ENCODE data around the gene ATAD3A.
A peak's percentile ranks its signal among the peaks of the same experiment; 100 is the strongest.

ATAD3A gene

DNA sequence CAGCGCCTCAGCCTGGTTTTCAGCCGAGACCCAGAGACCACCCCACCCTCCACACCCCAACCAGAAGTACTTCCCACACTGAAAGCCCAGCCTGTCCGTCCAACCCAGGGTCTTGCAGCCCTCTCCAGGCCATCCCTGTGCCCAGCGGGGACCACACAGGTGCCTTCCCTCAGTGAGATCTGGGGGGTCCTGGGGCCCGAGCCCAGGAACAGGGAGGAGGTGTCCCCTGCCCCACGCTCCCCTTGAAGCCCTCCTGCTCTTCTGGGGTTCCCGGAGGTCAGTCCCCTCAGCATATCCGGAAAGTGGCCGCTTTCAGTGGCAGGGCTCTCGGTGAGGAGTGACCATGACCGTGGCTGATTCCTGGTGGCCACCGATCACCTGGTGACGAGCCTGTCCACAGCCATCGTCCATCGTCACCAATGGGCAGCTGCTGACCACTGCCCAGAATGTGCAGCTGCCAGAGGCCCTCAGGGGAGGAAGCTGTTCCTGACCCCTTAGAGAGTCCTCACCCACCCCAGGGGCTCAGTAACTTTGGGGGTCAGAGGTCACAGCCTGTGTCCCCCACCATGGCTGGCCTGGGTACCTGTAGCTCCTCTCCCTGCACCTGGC is 25.1 kb downstream of the ATAD3A start:
- Histone ChIP-seq H3K36me3 (ENCODE audit: insufficient read depth, low read length) (no peaks in the 10 kb centered on the region), H3K4me1 (ENCODE audit: insufficient read depth, low read length) (peaks cover 11% of the 10 kb centered on the region), H3K27ac (ENCODE audit: low read depth, low read length) (no peak overlapping the region), H3K9ac (ENCODE audit: low read length) (no peak overlapping the region), H3K27me3 (ENCODE audit: control insufficient read depth in 1 of 2, insufficient read depth in 2 of 2, low read length in 2 of 2) (no peaks in the 10 kb centered on the region), H3K4me3 (ENCODE audit: low read depth in 1 of 2, low read length in 2 of 2) (no peak overlapping the region), H3K9me3 (ENCODE audit: low read length) (no peaks in the 10 kb centered on the region)

DNA sequence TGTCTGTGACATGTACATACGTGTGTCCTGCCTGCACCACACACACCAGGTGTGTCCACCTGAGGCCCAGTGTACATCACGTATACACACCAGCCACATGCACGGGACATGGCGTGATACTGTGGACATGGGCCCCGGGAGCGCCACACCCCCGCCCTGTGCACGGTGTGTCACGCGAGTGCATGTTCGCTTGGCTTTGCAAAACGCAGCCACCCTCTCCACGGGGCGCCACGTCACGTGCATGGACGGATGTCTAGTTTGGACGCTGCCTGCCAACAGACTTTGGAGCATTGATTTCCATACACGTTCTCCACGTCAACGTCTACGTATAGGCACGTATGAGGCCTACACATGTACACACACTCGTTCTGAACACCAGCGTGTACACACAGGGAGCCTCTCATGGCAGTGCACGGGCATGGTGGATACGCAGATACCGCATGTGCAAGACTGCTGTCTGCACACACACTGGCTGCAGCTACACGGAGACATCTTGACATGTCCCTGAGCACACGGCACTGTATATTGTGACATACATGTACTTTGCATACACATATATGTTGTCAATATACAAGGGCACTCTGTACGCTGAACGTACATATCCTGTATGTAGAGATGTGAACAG is 25.8 kb downstream of the ATAD3A start:
- no peak overlapping the region for H3K9ac ChIP-seq (ENCODE audit: low read length)
- no peak overlapping the region for H3K4me3 ChIP-seq (ENCODE audit: low read depth in 1 of 2, low read length in 2 of 2)
- H3K4me1 ChIP-seq (ENCODE audit: insufficient read depth, low read length) = peaks cover 11% of the 10 kb centered on the region
- H3K36me3 ChIP-seq (ENCODE audit: insufficient read depth, low read length) = no peaks in the 10 kb centered on the region
- H3K9me3 ChIP-seq (ENCODE audit: low read length) = no peaks in the 10 kb centered on the region
- H3K27ac ChIP-seq (ENCODE audit: low read depth, low read length) = no peak overlapping the region
- H3K27me3 ChIP-seq (ENCODE audit: control insufficient read depth in 1 of 2, insufficient read depth in 2 of 2, low read length in 2 of 2) = no peaks in the 10 kb centered on the region

DNA sequence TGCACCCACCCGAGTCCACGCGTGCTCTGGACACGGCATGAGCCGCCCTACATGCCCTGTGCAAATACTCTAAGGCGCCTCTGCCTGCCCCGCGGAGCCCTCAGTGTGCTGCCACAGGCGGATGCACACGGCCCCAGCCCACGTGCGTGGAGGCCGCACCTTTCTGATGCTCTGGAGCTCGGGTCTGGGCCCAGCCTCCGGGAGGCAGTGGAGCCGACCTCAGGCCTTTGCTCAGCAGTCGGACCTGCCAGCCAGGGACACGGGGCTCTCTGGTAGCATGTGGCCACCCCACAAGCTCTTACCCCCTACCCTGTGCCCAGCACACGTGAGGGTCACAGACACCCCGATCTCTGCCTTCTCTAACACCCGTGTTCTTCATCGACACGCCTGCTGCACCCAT is 26.4 kb downstream of the ATAD3A start:
- Histone ChIP-seq H3K9ac (ENCODE audit: low read length) (no peak overlapping the region), H3K27ac (ENCODE audit: low read depth, low read length) (peak overlapping the region; percentile 44), H3K36me3 (ENCODE audit: insufficient read depth, low read length) (no peaks in the 10 kb centered on the region), H3K4me1 (ENCODE audit: insufficient read depth, low read length) (peaks cover 11% of the 10 kb centered on the region), H3K4me3 (ENCODE audit: low read depth in 1 of 2, low read length in 2 of 2) (no peak overlapping the region), H3K27me3 (ENCODE audit: control insufficient read depth in 1 of 2, insufficient read depth in 2 of 2, low read length in 2 of 2) (no peaks in the 10 kb centered on the region), H3K9me3 (ENCODE audit: low read length) (no peaks in the 10 kb centered on the region)

DNA sequence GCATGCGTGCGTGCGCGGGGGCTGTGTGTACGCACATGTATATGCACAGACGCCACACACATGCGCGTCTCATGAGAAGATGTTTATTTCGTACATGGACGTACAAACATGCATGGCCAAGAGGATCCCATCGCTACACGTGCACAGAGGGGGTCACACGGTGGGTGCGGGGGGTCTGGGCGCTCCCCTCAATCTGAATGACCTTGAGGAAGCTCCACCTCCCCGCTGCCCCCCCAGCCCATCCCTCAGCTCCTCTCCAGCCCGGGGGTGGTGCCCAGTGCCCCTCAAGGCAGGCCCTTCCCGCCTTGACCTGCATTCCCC is 27.0 kb downstream of the ATAD3A start:
- Histone ChIP-seq H3K4me3 (ENCODE audit: low read depth in 1 of 2, low read length in 2 of 2) (peak overlapping the region in 1 of 2 donors; percentile 55), H3K36me3 (ENCODE audit: insufficient read depth, low read length) (no peaks in the 10 kb centered on the region), H3K9me3 (ENCODE audit: low read length) (no peaks in the 10 kb centered on the region), H3K27ac (ENCODE audit: low read depth, low read length) (peak overlapping the region; percentile 44), H3K27me3 (ENCODE audit: control insufficient read depth in 1 of 2, insufficient read depth in 2 of 2, low read length in 2 of 2) (no peaks in the 10 kb centered on the region), H3K4me1 (ENCODE audit: insufficient read depth, low read length) (peaks cover 11% of the 10 kb centered on the region), H3K9ac (ENCODE audit: low read length) (no peak overlapping the region)

DNA sequence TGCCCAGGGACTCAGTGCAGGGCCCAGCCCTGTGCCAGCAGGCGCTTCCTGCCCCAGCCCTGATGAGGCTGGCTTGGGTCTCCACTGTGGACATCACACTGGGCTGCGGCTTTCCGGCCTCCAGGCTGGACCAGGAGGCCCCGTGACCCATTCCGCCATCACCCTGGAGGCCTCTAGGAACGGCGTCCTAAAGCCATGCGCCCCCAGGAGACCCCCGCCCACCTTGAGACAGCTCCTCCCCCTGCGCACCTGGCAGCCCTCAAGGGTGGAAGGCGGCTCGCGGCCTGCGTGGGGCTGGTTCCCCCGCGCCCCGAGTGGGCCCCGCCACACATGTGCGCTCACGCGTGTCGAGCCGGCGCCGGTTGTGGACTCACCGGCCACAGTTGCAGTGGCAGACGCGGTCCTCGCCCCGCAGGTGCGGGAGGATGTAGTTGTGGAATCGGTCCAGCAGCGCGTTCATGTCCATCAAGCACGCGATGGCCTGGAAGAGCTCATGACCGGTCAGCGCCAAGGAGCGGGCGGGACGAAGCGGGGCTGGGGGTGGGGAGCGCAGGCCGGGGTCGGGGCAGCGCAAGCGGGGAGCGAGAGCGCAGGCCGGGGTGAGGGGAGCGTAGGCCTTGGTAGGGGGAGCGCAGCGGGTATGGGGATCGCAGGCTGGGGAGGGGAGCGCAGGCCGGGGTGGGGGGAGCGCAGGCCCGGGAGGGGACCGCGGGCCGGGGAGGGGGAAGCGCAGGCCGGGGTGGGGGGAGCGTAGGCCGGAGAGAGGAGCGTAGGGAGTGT is 27.5 kb downstream of the ATAD3A start:
- peaks cover 11% of the 10 kb centered on the region for H3K4me1 ChIP-seq (ENCODE audit: insufficient read depth, low read length)
- no peaks in the 10 kb centered on the region for H3K9me3 ChIP-seq (ENCODE audit: low read length)
- H3K27ac ChIP-seq (ENCODE audit: low read depth, low read length) = peak overlapping the region; percentile 41
- no peaks in the 10 kb centered on the region for H3K27me3 ChIP-seq (ENCODE audit: control insufficient read depth in 1 of 2, insufficient read depth in 2 of 2, low read length in 2 of 2)
- H3K4me3 ChIP-seq (ENCODE audit: low read depth in 1 of 2, low read length in 2 of 2) = peak overlapping the region; percentile 55 to 67
- no peak overlapping the region for H3K9ac ChIP-seq (ENCODE audit: low read length)
- no peaks in the 10 kb centered on the region for H3K36me3 ChIP-seq (ENCODE audit: insufficient read depth, low read length)

DNA sequence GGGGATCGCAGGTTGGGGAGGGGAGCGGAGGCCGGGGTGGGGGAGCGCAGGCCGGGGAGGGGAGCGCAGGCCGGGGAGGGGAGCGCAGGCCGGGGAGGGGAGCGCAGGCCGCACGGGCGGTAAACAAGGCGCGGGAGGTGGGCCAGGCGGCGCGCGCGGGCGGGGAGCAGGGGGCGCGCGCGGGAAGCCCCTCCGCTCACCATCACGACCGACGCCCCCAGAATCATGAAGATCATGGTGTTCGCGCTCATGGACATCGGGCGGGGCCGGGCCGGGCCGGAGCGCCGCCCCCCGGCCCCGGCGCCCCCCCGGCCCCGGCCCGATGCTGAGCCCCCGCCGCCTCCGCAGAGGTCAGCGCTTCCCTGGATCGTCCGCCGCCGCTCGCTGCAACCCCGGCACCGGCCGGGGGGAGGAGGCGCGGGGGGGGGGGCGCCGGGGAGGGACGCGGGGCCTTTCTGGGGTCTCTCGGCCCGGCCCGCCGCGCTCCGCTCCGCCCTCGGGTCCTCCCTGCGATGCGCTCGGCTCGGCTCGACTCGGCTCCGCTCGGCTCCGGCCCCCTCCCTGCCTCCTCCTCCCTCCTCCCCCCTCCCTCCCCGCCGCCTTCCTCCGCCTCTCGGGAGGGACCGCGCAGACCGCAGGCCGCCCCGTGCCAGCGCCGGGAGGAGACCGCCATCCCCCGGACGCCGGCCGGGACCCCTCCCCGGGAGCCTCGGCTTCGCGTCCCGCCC is 28.3 kb downstream of the ATAD3A start, which contains the start of gene TMEM240:
Gene TMEM240 (minus strand): TSS at position 535 of the 728 bp plus-strand sequence. CDS start 278 bp downstream, at position 257.
- H3K9ac ChIP-seq (ENCODE audit: low read length) = no peak within 1 kb of the TSS
- H3K4me3 ChIP-seq (ENCODE audit: low read depth in 1 of 2, low read length in 2 of 2) = peak within 1 kb of the TSS; percentile 55 to 80
- H3K27me3 ChIP-seq (ENCODE audit: control insufficient read depth in 1 of 2, insufficient read depth in 2 of 2, low read length in 2 of 2) = no peaks in the 10 kb centered on the region
- H3K4me1 ChIP-seq (ENCODE audit: insufficient read depth, low read length) = peaks cover 11% of the 10 kb centered on the region
- H3K36me3 ChIP-seq (ENCODE audit: insufficient read depth, low read length) = no peaks in the 10 kb centered on the region
- H3K27ac ChIP-seq (ENCODE audit: low read depth, low read length) = peak within 1 kb of the TSS; percentile 63
- no peaks in the 10 kb centered on the region for H3K9me3 ChIP-seq (ENCODE audit: low read length)

DNA sequence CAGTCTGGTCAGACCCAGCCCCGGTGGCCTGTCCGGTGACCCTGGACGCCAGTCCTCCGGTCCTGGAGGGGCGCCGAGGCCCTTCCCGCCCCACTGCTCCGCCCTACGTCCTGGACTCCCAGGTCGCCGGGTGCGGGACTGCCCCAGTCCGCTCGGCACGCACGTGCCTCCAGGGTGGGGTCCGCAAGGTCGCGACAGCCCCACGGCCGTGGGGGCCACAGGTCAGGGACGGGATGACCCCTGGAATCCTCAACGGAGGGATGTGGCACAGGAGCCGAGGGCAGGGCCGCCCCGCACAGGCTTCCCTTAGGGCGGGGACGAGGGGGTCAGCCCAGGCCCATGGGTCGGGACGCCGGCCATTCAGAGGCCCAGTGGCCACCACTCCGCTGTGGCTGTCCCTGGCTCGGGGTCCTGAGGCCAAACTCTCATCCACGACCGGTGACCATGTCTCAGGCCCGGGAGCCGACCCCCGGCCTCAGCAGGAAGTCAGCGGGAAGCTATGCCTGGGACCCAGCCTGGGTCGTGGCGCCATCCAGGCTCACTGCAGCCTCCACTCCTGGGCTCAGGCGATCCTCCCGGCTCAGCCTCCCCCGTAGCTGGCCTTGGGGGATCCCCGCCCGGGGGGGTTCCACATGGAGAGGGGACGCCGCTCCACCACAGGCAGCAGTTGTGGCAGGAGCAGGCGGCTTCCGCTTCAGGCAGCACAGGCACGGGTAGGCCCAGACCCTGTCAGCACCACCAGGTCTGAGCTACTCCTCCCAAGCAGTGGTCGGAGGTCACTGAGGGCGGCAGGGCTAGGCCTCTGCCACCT is 29.1 kb downstream of the ATAD3A start:
- H3K27ac ChIP-seq (ENCODE audit: low read depth, low read length) = peak overlapping the region; percentile 63
- H3K4me1 ChIP-seq (ENCODE audit: insufficient read depth, low read length) = peaks cover 11% of the 10 kb centered on the region
- no peaks in the 10 kb centered on the region for H3K36me3 ChIP-seq (ENCODE audit: insufficient read depth, low read length)
- no peaks in the 10 kb centered on the region for H3K27me3 ChIP-seq (ENCODE audit: control insufficient read depth in 1 of 2, insufficient read depth in 2 of 2, low read length in 2 of 2)
- no peak overlapping the region for H3K9ac ChIP-seq (ENCODE audit: low read length)
- H3K9me3 ChIP-seq (ENCODE audit: low read length) = no peaks in the 10 kb centered on the region
- H3K4me3 ChIP-seq (ENCODE audit: low read depth in 1 of 2, low read length in 2 of 2) = peak overlapping the region; percentile 49 to 80

DNA sequence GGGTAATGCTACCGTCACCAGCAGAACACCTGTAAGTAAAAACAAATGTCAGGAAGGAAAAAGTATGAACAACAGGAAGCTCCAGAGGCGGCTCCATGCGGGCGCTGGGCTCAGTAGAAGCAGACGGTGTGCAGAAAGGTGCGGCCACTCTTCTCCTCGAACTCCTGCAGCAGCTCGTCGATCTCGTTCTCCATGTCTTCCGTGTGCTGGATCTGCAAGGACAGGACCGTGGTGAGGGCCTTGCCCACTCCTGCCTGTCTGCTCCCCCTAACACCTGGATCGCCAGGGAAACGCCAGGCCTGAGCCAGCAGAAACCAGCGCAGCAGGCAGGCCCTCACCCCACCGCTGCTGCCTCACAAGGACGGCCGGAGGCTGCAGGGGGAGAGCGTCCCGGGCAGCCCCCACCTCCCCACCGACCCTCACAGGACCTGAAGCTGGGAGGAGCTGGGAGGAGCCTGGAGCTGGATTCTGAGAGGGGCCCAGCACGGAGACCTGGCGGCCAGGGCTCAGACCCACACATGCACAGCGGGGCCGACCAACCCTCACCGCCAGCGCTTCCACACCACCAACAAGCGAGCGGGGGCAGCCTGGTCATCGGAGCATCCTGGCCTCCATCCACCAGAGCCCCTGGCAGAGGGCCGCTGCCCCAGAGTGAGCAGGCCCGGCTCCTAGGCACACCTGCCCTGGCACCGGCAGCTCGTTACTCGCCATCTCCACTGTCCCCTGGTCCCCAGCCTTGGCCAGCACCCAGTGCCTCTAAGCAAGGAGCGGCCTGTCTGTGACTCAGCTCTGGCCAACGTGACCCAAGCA is 30.2 kb downstream of the ATAD3A start:
- Histone ChIP-seq H3K4me1 (ENCODE audit: insufficient read depth, low read length) (peaks cover 11% of the 10 kb centered on the region), H3K36me3 (ENCODE audit: insufficient read depth, low read length) (no peaks in the 10 kb centered on the region)

DNA sequence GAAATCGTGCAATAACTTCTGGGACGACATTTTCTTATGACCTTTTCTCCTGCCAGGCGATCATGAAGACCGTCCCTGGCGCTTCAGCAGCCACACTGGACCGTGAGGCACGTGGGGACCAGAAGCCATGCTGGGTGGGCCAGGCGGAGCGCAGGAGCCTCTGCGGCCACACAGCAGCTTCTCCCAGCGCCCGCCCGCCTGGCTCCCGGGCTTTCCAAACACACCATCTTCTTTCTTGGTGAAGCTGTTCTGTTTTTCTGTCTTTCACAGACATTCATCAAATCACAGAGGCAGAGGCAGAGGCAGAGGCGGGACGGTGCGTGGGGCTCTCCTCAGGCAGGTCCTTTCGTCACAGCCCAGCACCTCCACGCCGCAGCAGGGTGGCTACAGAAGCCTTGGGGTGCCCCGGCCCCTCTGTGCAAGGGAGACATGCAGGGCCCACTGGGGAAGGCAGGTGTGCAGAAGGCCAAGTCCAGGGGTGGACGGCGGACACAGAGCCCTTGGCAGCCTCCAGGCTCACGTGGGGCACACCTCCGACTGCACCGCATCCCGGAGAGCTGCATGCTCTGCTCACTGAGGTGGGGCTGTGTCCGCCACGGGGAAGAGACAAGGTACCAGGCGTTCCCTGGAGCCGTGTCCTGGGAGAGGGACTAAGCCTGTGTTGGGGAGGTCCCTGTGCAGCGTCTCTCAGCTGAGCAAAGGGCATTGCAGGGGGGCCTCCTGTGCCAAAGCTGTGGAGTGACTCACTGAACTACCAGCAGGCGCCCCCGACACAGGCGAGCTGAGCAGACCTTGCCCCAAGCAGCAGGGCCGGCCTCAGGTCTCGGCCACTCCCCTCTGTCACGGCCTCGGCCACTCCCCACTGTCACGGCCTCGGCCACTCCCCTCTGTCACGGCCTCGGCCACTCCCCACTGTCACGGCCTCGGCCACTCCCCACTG is 31.1 kb downstream of the ATAD3A start:
- Histone ChIP-seq H3K36me3 (ENCODE audit: insufficient read depth, low read length) (no peaks in the 10 kb centered on the region), H3K9ac (ENCODE audit: low read length) (no peak overlapping the region), H3K4me3 (ENCODE audit: low read depth in 1 of 2, low read length in 2 of 2) (no peak overlapping the region), H3K27ac (ENCODE audit: low read depth, low read length) (no peak overlapping the region), H3K27me3 (ENCODE audit: control insufficient read depth in 1 of 2, insufficient read depth in 2 of 2, low read length in 2 of 2) (no peaks in the 10 kb centered on the region), H3K9me3 (ENCODE audit: low read length) (no peaks in the 10 kb centered on the region), H3K4me1 (ENCODE audit: insufficient read depth, low read length) (peaks cover 11% of the 10 kb centered on the region)

More for the DNA sequence above, 30.2 kb downstream of the ATAD3A start:
- Histone ChIP-seq H3K4me3 (ENCODE audit: low read depth in 1 of 2, low read length in 2 of 2) (no peak overlapping the region), H3K27ac (ENCODE audit: low read depth, low read length) (no peak overlapping the region), H3K9ac (ENCODE audit: low read length) (no peak overlapping the region), H3K27me3 (ENCODE audit: control insufficient read depth in 1 of 2, insufficient read depth in 2 of 2, low read length in 2 of 2) (no peaks in the 10 kb centered on the region), H3K9me3 (ENCODE audit: low read length) (no peaks in the 10 kb centered on the region)

Data from muscle layer of colon (tissue), 2 donors.